DOHH2 (cell line): ENCODE results near the gene SLK.

Source experiments
- EZH2phosphoT487 ChIP-seq: fragments of 200-600 bp; sonication (generic); IDR thresholded peaks from 2 replicates; pipeline ENCODE4 v1.6.1; 2017; ENCODE audit warnings: borderline replicate concordance, mild to moderate bottlenecking, antibody characterized with exemption, low read length, moderate library complexity, mixed read lengths
- TF ChIP-seq, protein P1 (sequence below): fragments of 200-600 bp; sonication (generic); IDR thresholded peaks from one replicate; pipeline ENCODE4 v1.5.1; 2014; ENCODE audit warnings: antibody characterized with exemption, mild to moderate bottlenecking, low read depth, low read length; ENCODE audit not compliant: poor library complexity, severe bottlenecking

DNA sequence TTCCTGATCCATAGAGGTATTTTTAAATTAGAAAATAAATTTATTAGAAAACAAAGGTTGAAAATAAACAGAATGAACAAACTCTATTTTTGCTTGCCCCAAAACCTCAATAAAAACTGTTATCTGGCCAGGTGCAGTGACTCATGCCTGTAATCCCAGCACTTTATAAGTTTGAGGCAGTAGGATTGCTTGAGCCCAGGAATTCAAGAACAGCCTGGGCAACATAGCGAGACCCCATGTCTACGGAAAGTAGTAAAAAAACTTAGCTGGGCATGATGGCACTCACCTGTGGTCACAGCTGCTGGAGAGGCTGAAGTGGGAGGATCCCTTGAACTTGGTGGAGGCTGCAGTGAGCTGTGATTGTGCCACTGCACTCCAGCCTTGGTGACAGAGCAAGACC is 10.3 kb downstream of the SLK start:
- TF ChIP-seq, protein P1, sequence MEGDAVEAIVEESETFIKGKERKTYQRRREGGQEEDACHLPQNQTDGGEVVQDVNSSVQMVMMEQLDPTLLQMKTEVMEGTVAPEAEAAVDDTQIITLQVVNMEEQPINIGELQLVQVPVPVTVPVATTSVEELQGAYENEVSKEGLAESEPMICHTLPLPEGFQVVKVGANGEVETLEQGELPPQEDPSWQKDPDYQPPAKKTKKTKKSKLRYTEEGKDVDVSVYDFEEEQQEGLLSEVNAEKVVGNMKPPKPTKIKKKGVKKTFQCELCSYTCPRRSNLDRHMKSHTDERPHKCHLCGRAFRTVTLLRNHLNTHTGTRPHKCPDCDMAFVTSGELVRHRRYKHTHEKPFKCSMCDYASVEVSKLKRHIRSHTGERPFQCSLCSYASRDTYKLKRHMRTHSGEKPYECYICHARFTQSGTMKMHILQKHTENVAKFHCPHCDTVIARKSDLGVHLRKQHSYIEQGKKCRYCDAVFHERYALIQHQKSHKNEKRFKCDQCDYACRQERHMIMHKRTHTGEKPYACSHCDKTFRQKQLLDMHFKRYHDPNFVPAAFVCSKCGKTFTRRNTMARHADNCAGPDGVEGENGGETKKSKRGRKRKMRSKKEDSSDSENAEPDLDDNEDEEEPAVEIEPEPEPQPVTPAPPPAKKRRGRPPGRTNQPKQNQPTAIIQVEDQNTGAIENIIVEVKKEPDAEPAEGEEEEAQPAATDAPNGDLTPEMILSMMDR, result no peak
- no peak for TF ChIP-seq EZH2phosphoT487
